Fibroblast of skin of scalp (primary cell): ENCODE data around the gene HES1.
A peak's percentile ranks its signal among the peaks of the same experiment; 100 is the strongest.
"Not testable (repeated sequence)": the region's sequence is repeated elsewhere in the genome, so short reads cannot be mapped to it uniquely, and the experiment has no call there.

Experiments used
- DNase-seq: peaks from one replicate; pipeline ENCODE4 v3.0.0-alpha.2; 2013

HES1 gene

DNA sequence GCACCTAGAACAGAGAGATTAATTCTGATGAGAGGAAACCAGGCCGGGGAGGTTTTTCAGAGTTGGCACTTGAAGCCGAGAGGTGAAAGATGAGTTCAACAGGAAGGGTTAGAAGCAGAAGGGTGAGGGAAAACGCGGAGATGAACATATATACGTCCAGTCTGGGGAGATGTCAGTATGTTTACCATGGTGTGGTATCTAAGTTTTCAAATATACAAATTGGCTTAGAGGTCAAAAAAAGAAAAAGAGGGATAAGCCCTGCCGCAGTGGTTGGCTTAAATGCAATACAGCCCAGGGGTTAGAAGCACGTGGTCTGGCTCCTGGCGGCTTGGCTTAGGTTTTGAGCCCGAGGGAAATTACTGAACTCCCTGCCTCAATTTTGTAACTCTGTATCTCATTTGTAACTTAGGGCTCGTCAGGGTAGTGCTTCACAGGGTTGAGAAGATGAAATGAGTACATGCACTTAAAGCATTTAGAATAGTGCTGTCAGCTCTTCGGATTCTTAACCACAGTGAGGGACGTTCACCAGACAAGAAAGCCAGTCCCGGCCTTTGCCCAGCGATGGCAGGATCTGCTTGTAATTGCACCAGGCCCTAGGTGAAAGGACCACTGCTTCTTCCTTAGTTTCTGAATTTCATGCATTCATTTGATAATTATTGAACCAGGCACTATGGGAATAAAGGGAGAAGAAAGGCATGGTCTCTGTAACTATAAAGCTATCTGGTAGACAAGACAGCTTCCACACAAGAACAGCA, 6.4 kb downstream of the HES1 start:
- DNase-seq = no peak

DNA sequence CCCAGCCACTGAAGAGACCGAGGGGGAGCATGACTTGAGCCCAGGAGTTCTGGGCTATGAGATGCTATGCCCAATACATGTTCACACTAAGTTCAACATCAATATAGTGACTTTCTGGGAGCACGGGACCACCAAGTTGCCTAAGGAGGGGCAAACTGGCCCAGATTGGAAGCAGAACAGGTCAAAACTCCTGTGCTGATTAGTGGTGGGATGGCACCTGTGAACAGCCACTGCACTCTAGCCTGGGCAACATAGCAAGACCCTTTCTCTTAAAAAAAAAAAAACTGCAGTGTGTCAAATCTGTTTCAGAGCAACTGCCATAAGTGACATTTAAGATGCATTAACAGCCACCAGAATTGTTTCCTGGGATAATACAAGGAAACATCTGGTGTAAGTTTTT, 9.8 kb downstream of the HES1 start:
- no peak for DNase-seq

- DNase-seq = no peak
Measured at GRCh38 chr3:194147679-194148078, 11.7 kb downstream of the HES1 start.

- peak; percentile 71 for DNase-seq
Measured at GRCh38 chr3:194148383-194148782, 12.4 kb downstream of the HES1 start.

DNA sequence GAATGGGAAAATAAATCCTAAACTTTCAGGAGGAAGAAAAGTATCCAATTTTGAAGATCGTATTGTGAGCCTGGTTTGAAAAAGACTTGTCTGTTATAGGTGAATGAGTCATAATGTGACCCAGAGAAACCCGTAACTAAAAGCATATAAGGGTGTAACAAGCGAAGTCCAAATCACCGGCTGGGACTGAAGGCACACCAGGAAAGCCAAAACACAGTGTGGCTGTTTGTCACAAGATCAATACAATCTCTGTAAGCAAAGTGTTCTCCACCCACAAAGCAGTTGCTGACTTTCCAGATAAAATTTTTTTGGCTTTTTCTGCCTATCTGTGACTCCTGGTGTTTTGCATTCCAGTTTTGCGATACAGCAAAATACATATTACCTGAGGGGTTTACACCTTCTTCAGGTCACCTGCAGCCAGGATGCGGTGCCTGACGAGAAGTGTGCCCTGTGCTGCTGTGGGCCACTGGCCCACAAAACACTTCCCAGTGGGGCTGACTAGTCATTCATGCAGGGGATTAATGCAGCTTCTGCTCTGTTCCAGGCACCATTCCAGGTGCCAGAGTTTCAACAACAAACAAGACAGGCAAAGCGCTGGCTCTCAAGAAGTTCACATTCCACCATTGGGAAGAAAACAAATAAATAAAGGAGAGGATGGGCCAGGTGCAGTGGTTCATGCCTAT, 14.4 kb downstream of the HES1 start:
- DNase-seq = no peak

DNA sequence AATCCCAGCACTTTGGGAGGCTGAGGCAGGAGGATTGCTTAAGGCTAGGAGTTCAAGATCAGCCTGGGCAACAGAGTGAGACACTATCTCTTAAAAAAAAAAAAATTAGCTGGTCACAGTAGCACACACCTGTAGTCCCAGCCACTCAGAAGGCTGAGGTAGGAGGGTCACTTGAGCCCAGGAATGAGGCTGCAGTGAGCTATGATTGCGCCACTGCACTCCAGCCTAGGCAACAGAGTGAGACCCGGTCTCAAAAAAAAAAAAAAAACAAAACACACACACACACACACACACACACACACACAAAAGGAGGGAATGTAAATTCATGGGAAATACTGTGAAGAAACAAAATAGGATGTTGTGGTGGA, 15.0 kb downstream of the HES1 start:
- DNase-seq = not testable (repeated sequence)

- DNase-seq = no peak
Measured at GRCh38 chr3:194154346-194154745, 18.4 kb downstream of the HES1 start.

GRCh38 chr3:194156095-194156494, 20.1 kb downstream of the HES1 start:
- DNase-seq = no peak

- DNase-seq = no peak
Measured at GRCh38 chr3:194158942-194159439, 23.0 kb downstream of the HES1 start.

GRCh38 chr3:194160158-194160557, 24.2 kb downstream of the HES1 start:
- DNase-seq = no peak

GRCh38 chr3:194161131-194162045, 25.4 kb downstream of the HES1 start:
- no peak for DNase-seq

DNA sequence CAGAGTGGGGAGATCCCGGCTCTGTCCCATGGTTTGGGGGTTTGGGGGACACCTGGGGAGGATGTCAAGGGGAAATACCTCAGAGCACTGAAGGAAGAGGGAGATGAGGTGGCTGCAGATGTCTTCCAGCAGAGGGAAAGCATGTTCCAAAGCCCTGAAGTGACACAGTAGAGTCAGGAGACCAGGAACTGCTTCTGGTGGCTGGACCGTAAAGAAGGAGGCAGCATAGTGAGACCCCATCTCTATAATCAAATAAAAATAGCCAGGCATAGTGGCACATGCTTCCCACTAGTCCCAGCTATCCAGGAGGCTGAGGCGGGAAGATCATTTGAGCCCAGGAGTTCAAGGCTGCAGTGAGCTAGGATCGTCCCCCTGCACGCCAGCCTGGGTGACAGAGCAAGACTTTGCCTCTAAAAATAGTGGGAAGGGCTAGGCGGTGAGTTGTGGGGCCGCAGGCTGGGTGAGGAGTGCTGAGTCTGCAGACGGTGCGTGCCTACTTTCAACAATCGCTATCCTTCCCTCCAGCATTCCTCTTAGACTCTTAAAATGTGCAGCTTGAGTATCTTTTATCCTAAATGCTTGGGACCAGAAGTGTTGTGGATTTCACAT, 26.2 kb downstream of the HES1 start:
- DNase-seq = no peak

DNA sequence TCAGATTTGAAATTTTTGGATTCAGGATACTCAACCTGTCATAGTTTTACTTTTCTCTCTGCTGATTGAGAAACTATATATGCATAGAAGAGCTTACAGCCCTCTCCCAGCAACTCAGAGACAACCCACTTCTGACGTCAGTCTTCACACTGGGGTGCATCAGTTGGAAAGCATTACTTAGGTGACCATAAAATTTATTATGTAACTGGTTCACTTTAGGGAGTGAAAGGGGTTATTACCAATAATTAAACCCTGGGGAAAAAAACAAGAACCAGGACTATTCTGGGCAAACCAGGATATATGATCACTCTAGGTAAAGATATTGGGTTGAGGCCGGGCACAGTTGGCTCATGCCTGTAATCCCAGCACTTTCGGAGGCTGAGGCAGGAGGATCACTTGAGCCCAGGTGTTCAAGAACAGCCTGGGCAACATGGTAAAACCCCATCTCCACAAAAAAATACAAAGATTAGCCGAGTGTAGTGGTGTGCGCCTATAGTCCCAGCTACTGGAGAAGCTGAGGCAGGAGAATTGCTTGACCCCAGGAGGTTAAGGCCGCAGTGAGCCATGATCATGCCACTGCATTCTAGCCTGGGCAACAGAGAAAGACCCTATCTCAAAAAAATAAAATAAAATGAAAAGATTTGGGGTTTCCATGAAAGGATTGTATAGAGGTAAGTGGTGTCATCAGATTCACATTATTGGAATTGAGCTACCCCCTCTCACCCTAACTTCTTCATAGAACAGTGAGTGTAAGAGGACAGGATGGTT, 27.1 kb downstream of the HES1 start:
- DNase-seq = no peak

- DNase-seq = no peak
Measured at GRCh38 chr3:194163697-194164096, 27.7 kb downstream of the HES1 start.

DNA sequence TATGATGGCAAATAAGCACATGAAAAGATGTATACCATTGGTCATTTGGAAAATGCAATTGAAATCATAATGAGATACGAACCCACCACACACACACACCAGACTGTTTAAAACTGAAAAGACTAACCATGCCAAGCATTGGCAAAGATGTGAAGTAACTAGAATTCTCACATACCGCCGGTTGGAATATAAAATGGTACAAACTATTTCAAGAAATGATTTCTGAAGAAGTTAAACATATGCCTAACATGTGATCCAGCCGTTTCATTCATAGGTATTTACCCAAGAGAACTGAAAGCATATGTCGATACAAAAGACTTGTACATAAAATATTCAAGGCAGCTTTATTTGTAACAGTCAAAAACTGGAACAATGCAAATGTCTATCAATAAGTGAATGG, 28.9 kb downstream of the HES1 start:
- no peak for DNase-seq

- DNase-seq = no peak
Measured at GRCh38 chr3:194165271-194166018, 29.5 kb downstream of the HES1 start.

- no peak for DNase-seq
Measured at GRCh38 chr3:194166682-194167479, 30.9 kb downstream of the HES1 start.

DNA sequence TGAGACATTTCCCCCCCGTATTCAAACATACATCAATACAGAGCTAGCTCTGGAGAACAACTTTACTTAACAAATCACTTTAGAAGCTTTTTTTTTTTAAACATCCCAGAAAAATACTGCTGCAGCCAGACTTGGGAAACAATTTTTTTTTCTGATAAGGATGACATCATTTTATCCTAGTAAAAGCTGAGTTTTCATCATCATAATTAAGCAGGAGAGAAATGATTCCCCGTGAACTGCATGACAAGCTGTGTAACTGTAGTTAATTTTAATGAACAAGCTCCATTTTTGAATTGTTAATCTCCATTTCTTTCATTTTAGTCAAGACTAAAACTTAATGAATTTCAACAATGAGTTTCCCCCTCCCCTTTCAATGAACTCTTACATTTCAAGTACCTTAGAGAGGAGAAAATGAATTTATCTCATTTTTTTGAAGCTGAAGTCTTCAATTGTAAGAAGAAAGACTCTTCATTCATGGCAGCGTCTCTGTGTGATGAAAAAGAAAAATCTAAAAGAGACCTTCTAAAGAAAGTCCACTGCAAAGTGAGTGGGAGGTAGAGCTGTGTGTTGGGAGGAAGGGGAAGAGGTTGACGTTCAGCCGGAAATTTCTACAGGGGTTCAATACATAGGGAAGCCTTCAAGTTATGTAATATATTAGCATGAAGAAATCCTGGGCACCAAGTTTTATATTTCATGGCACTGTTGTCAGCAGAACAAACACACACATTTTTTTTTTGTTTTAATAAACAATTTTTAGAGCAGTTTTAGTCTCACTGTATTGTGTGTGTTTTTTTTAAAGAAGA, 31.7 kb downstream of the HES1 start:
- no peak for DNase-seq

DNA sequence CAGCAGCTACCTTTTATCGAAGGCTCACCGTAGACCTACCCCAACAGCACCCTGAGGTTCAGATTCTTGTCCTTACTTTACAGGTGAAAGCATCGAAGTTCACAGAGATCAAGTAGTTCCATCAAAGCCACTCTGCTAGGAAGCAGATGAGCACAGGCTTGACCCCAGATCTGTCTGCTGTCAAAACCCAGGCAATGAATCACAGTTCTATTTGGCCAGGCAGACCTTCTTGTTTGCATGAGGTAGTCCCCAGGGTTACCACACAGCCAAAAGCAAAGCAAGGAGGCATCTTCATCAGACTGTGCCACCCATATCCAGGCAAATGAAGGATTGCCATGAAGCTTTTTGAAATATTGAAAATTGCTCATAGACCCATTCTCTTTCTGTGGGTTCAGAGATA, 33.0 kb downstream of the HES1 start:
- no peak for DNase-seq
